ENCODE data around the gene TES.

DNA sequence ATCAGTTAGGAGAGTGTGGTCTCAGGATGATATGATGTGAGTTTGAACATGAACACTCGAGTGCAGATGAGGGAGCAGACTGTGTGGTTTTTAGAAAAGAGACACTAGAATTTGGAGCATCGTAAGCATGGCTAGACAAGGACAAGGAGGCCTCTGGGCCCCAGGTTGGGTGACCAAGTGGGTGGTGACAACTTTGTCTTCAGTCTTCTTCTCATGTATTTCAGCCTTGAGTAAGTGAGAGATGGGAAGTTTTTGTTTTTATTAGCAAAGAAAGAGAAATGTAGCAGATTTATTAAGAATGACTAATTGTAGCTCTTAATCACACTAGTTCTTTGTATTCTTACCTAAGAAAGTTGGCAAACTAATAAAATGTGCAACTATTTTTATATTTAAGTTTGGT lies 16.3 kb downstream of the TES start:
- TF ChIP-seq CTCF (IDR thresholded peaks at IDR 0.05) (no peak), POLR2A (IDR thresholded peaks at IDR 0.05) (no peak)

Data from heart left ventricle (tissue), 13 donors.